Raji (cell line): ENCODE data around the gene TMPRSS15.

ENCODE experiments used
- POLR2A ChIP-seq: IDR thresholded peaks from 2 replicates; pipeline ENCODE4 v1.6.1; 2011; ENCODE audit warnings: low read depth, low read length, control low read depth; ENCODE audit not compliant: insufficient read depth

Gene TMPRSS15

GRCh38 chr21:18403735-18404450 lies at the start of gene TMPRSS15:
Gene TMPRSS15 (minus strand): TSS chr21:18403785. CDS start chr21:18403622, 163 bp downstream.
- no peak for TF ChIP-seq POLR2A

- no peak for TF ChIP-seq POLR2A
Observed at GRCh38 chr21:18451670-18452069, 48.1 kb upstream of the TMPRSS15 start.

GRCh38 chr21:18449605-18450550 lies 46.3 kb upstream of the TMPRSS15 start:
- TF ChIP-seq POLR2A, result no peak

GRCh38 chr21:18443701-18444100 lies 40.1 kb upstream of the TMPRSS15 start:
- no peak for TF ChIP-seq POLR2A

- no peak for TF ChIP-seq POLR2A
Observed at GRCh38 chr21:18443085-18443484, 39.5 kb upstream of the TMPRSS15 start.

GRCh38 chr21:18430341-18430740 lies 26.8 kb upstream of the TMPRSS15 start:
- no peak for TF ChIP-seq POLR2A

GRCh38 chr21:18424276-18424675 lies 20.7 kb upstream of the TMPRSS15 start:
- TF ChIP-seq POLR2A, result no peak

- TF ChIP-seq POLR2A, result no peak
Observed at GRCh38 chr21:18417141-18417790, 13.7 kb upstream of the TMPRSS15 start.

- no peak for TF ChIP-seq POLR2A
Observed at GRCh38 chr21:18411565-18411964, 8.0 kb upstream of the TMPRSS15 start.

GRCh38 chr21:18409579-18409978 lies 6.0 kb upstream of the TMPRSS15 start:
- no peak for TF ChIP-seq POLR2A

GRCh38 chr21:18398843-18399242 lies 4.7 kb downstream of the TMPRSS15 start:
- no peak for TF ChIP-seq POLR2A

GRCh38 chr21:18387994-18388393 lies 15.6 kb downstream of the TMPRSS15 start:
- no peak for TF ChIP-seq POLR2A

GRCh38 chr21:18384771-18385170 lies 18.8 kb downstream of the TMPRSS15 start:
- no peak for TF ChIP-seq POLR2A

GRCh38 chr21:18382141-18382540 lies 21.4 kb downstream of the TMPRSS15 start:
- no peak for TF ChIP-seq POLR2A

- no peak for TF ChIP-seq POLR2A
Observed at GRCh38 chr21:18373606-18374005, 30.0 kb downstream of the TMPRSS15 start.
